Prostate gland (tissue), 2 donors: Measurements from ENCODE around the gene MED7. TPM values are rescaled to one million over a fixed set of nuclear protein-coding genes. Genes with fewer than 3 reads are reported as not detected.

Source experiments
- DNase-seq: peaks from one replicate; pipeline ENCODE4 v3.0.0-alpha.2; 2019; ENCODE audit warnings: low spot score
- H3K27ac ChIP-seq, 2 donors: fragments of 200-600 bp; sonication (generic); 2 replicates each; pipeline ENCODE4 v1.5.1; 2017 to 2019
- H3K27me3 ChIP-seq: fragments of 200-600 bp; sonication (generic); replicated peaks from 2 replicates; pipeline ENCODE4 v1.5.1; 2019; ENCODE audit not compliant: insufficient read depth
- H3K36me3 ChIP-seq, 2 donors: fragments of 200-600 bp; sonication (generic); 1 replicate in 1 of 2; 2 replicates in 1 of 2; pipeline versions ENCODE4 v1.5.1 to v1.8.1; 2017 to 2019
- H3K4me1 ChIP-seq: fragments of 200-600 bp; sonication (generic); replicated peaks from 2 replicates; pipeline ENCODE4 v1.5.1; 2019
- H3K4me3 ChIP-seq, 2 donors: fragments of 200-600 bp; sonication (generic); 2 replicates each; pipeline ENCODE4 v1.5.1; 2017 to 2019
- H3K9me3 ChIP-seq: fragments of 200-600 bp; sonication (generic); 2 replicates; pipeline ENCODE4 v1.5.1; 2017
- POLR2A ChIP-seq: fragments of 450-650 bp; IDR thresholded peaks from one replicate; pipeline ENCODE4 v1.6.1; 2016; ENCODE audit warnings: antibody characterized with exemption, mild to moderate bottlenecking
- POLR2AphosphoS5 ChIP-seq: sonication (generic); formaldehyde crosslinking; IDR thresholded peaks from one replicate; pipeline ENCODE4 v1.6.1; 2017; ENCODE audit warnings: antibody characterized with exemption
- WGBS: methylation state at CpG from one replicate; pipeline ENCODE4 v1.1.5; 2018; 5-methylcytosine and 5-hydroxymethylcytosine counted together
- intact Hi-C: fragments of 100-400 bp; cut with DNase I; formaldehyde crosslinking; loops from one replicate; pipeline ENCODE4 v1.14.2; 2022
- total RNA-seq, 2 donors: library from RNA; depleted of rRNA; stranded (reverse); fragments of >200 nt; gene quantifications; one replicate each; pipeline ENCODE4 v1.1.0, GENCODE V29; 2016
- TF ChIP-seq, protein P1 (sequence below), 4 experiments: fragments of 200-600 bp in 2 of 4; fragments of 450-650 bp in 2 of 4; sonication (generic) in 2 of 4; IDR thresholded peaks; 1 replicate in 3 of 4; 2 replicates in 1 of 4; pipeline ENCODE4 v1.5.1; 2016 to 2019; ENCODE audit warnings: antibody characterized with exemption in 4 of 4, mild to moderate bottlenecking in 2 of 4, moderate library complexity in 2 of 4

MED7 gene
- total RNA-seq, 2 donors from 2014 or later = 10.7 to 11.1 TPM

DNA sequence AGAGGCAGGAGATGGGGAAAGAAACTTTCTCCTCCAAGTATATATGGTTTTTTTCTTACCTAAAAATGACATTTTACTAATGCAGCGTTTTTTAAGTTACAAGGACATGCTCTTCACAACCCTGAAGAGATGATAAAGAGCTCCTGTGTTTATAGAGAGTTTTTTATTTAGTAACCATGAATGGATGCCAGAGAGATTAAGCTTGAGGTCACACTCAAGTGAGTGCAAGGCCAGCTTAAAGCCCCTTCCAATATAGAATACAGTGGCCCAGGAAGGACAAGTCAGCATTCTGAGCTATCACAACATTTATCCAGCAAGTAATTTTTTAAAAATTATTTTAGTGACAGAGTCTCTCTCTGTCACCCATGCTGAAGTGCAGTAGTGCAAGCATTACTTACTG lies 27.2 kb downstream of the MED7 start:
- no peaks in the 10 kb centered on the region for H3K27me3 ChIP-seq
- no peak overlapping the region for H3K4me3 ChIP-seq
- H3K27ac ChIP-seq = no peak overlapping the region
- intact Hi-C loops = no loop called here
- TF ChIP-seq POLR2AphosphoS5 = no peak
- TF ChIP-seq, protein P1, sequence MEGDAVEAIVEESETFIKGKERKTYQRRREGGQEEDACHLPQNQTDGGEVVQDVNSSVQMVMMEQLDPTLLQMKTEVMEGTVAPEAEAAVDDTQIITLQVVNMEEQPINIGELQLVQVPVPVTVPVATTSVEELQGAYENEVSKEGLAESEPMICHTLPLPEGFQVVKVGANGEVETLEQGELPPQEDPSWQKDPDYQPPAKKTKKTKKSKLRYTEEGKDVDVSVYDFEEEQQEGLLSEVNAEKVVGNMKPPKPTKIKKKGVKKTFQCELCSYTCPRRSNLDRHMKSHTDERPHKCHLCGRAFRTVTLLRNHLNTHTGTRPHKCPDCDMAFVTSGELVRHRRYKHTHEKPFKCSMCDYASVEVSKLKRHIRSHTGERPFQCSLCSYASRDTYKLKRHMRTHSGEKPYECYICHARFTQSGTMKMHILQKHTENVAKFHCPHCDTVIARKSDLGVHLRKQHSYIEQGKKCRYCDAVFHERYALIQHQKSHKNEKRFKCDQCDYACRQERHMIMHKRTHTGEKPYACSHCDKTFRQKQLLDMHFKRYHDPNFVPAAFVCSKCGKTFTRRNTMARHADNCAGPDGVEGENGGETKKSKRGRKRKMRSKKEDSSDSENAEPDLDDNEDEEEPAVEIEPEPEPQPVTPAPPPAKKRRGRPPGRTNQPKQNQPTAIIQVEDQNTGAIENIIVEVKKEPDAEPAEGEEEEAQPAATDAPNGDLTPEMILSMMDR (IDR thresholded peaks at IDR 0.05) = no peak
- no peak for TF ChIP-seq POLR2A
- no peaks in the 10 kb centered on the region for H3K36me3 ChIP-seq
- WGBS = 72% methylated on average over 1 of the region's 1 CpG
- DNase-seq = no peak
- H3K4me1 ChIP-seq = no peaks in the 10 kb centered on the region
- no peaks in the 10 kb centered on the region for H3K9me3 ChIP-seq

- no peak for DNase-seq
- no peak for TF ChIP-seq POLR2A
- no peak for TF ChIP-seq POLR2AphosphoS5
- TF ChIP-seq, protein P1 (IDR thresholded peaks at IDR 0.05) = no peak
- intact Hi-C loops = no loop called here
- Histone ChIP-seq H3K36me3 (no peaks in the 10 kb centered on the region), H3K9me3 (no peaks in the 10 kb centered on the region), H3K4me3 (no peak overlapping the region), H3K27ac (no peak overlapping the region), H3K4me1 (no peaks in the 10 kb centered on the region), H3K27me3 (no peaks in the 10 kb centered on the region)
Measured at GRCh38 chr5:157115012-157115411, 27.7 kb downstream of the MED7 start.

- TF ChIP-seq POLR2AphosphoS5 (no peak), POLR2A (no peak)
- TF ChIP-seq, protein P1 (IDR thresholded peaks at IDR 0.05) = no peak
- Histone ChIP-seq H3K9me3 (no peaks in the 10 kb centered on the region), H3K27me3 (no peaks in the 10 kb centered on the region), H3K27ac (no peak overlapping the region), H3K4me3 (no peak overlapping the region), H3K36me3 (no peaks in the 10 kb centered on the region), H3K4me1 (no peaks in the 10 kb centered on the region)
- intact Hi-C loops = no loop called here
- WGBS = 33% methylated on average over 5 of the region's 5 CpGs
- no peak for DNase-seq
Measured at GRCh38 chr5:157113002-157113401, 29.7 kb downstream of the MED7 start.

DNA sequence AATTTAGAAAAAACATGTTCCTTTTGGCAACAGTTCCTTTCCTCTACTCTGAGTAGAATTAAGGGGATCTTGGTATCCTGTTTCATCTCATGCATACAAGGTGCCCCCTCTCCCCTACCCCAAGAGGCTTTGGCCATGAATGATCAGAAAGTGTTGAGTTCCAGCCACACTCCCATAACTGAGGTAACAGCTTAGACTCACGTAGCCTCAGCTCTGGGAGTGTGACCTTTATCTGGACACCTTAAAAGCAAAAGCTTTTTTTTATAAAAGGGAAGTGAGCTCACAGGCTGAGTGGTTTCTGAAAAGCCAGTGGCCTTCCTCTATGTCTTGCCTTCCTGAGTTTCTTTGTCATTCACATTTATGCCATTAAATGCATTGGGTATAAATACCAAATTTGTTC lies 32.9 kb downstream of the MED7 start:
- Histone ChIP-seq H3K36me3 (no peaks in the 10 kb centered on the region), H3K27me3 (no peaks in the 10 kb centered on the region), H3K27ac (no peak overlapping the region), H3K9me3 (no peaks in the 10 kb centered on the region), H3K4me3 (no peak overlapping the region), H3K4me1 (no peaks in the 10 kb centered on the region)
- TF ChIP-seq POLR2AphosphoS5 = no peak
- TF ChIP-seq, protein P1 (IDR thresholded peaks at IDR 0.05) = no peak
- TF ChIP-seq POLR2A = no peak
- intact Hi-C loops = no loop called here
- WGBS = 79% methylated on average over 1 of the region's 1 CpG
- no peak for DNase-seq

DNA sequence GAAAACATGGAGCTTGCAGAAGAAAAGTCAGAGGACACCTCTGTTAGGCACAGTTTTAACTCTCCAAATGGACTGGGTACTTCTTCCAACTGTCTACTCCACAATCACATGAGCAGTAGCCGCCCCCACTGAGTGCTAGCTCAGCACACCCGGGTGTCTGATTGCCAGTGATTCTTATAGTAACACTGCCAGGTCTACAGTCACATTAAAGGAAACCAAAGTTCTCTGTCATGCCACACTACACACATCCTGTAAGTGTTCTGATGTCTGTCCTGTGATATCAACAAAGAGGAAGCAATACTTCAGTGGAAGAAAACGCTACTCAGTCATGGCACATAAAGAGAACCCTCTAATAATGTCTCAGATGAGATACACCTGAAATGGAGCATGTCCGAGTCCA lies 33.7 kb downstream of the MED7 start, which contains the start of gene HAVCR2:
Gene HAVCR2, minus strand, starts transcription at position 69 of the 400 bp plus-strand sequence. Its CDS starts 61 bp downstream, at position 8.
- Histone ChIP-seq H3K4me3 (no peak within 1 kb of the TSS), H3K27ac (no peak within 1 kb of the TSS), H3K36me3 (no peaks in the 10 kb centered on the region), H3K4me1 (no peaks in the 10 kb centered on the region), H3K9me3 (no peaks in the 10 kb centered on the region), H3K27me3 (no peaks in the 10 kb centered on the region)
- intact Hi-C loops = no loop called here
- WGBS = 63% methylated on average over 4 of the region's 4 CpGs
- no peak for TF ChIP-seq POLR2A
- no peak for TF ChIP-seq POLR2AphosphoS5
- TF ChIP-seq, protein P1 (IDR thresholded peaks at IDR 0.05) = no peak
- DNase-seq = peak; percentile 10
